NB4 (cell line): Measurements from ENCODE around the gene COQ2.
A peak's percentile ranks its signal among the peaks of the same experiment; 100 is the strongest.

ENCODE experiments used
- DNase-seq: peaks from one replicate; pipeline ENCODE4 v3.0.0; 2010; ENCODE audit warnings: low read depth
- H3K4me3 ChIP-seq: one replicate; pipeline ENCODE4 v1.5.1; 2011; ENCODE audit warnings: mild to moderate bottlenecking, low read depth, low read length, moderate library complexity
- CTCF ChIP-seq: IDR thresholded peaks from one replicate; pipeline ENCODE4 v1.5.1; 2012; ENCODE audit warnings: low read depth, low read length
- MAX ChIP-seq: IDR thresholded peaks from 2 replicates; pipeline ENCODE4 v1.6.1; 2011; ENCODE audit warnings: low read depth, low read length
- MYC ChIP-seq: IDR thresholded peaks from 2 replicates; pipeline ENCODE4 v1.6.1; 2011; ENCODE audit warnings: low read depth, low read length
- POLR2A ChIP-seq: IDR thresholded peaks from 2 replicates; pipeline ENCODE4 v1.6.1; 2011; ENCODE audit warnings: mild to moderate bottlenecking; ENCODE audit not compliant: insufficient read length; ENCODE audit errors: extremely low read depth

The COQ2 gene

GRCh38 chr4:83323136-83323535, 38.5 kb upstream of the COQ2 start:
- TF ChIP-seq MYC = no peak
- TF ChIP-seq CTCF = no peak
- no peak for TF ChIP-seq MAX
- no peak for TF ChIP-seq POLR2A
- no peak overlapping the region for H3K4me3 ChIP-seq
- DNase-seq = no peak

- DNase-seq = peak; percentile 95
- TF ChIP-seq CTCF (no peak), MAX (no peak), MYC (no peak), POLR2A (no peak)
- H3K4me3 ChIP-seq = no peak overlapping the region
Observed at GRCh38 chr4:83320548-83320947, 36.0 kb upstream of the COQ2 start.

- H3K4me3 ChIP-seq = no peak overlapping the region
- peak; percentile 28 for DNase-seq
- no peak for TF ChIP-seq MYC
- no peak for TF ChIP-seq MAX
- no peak for TF ChIP-seq CTCF
- TF ChIP-seq POLR2A = no peak
Observed at GRCh38 chr4:83318666-83319065, 34.1 kb upstream of the COQ2 start.

GRCh38 chr4:83317671-83318070, 33.1 kb upstream of the COQ2 start:
- DNase-seq = no peak
- TF ChIP-seq POLR2A (no peak), MAX (no peak), CTCF (no peak), MYC (no peak)
- H3K4me3 ChIP-seq = no peak overlapping the region

GRCh38 chr4:83316459-83317165, 32.0 kb upstream of the COQ2 start:
- TF ChIP-seq CTCF (no peak), MAX (no peak), MYC (no peak), POLR2A (no peak)
- no peak overlapping the region for H3K4me3 ChIP-seq
- peak; percentile 84 for DNase-seq
